Activated CD4-positive, alpha-beta T cell treated with anti-CD3 and anti-CD28 coated beads, Interleukin-10, Interleukin-2, amounts not matched to agents 100 ng/mL and 50 ng/mL, durations not matched to agents 16 hours and 8 hours (primary cell): ENCODE measurements around the gene DYSF.

Experiments used
- DNase-seq: peaks from one replicate; pipeline ENCODE4 v3.0.0-alpha.2; 2020

DYSF gene

GRCh38 chr2:71531522-71532047, 78.2 kb downstream of the DYSF start:
- DNase-seq = peak; percentile 38

- no peak for DNase-seq
Observed at GRCh38 chr2:71532327-71532726, 79.0 kb downstream of the DYSF start.

- DNase-seq = no peak
Observed at GRCh38 chr2:71534201-71534600, 80.8 kb downstream of the DYSF start.

GRCh38 chr2:71534826-71535225, 81.5 kb downstream of the DYSF start:
- no peak for DNase-seq

- no peak for DNase-seq
Observed at GRCh38 chr2:71535526-71535925, 82.2 kb downstream of the DYSF start.

GRCh38 chr2:71536226-71536671, 82.9 kb downstream of the DYSF start:
- no peak for DNase-seq

GRCh38 chr2:71538241-71538640, 84.9 kb downstream of the DYSF start:
- no peak for DNase-seq

- no peak for DNase-seq
Observed at GRCh38 chr2:71538656-71539265, 85.4 kb downstream of the DYSF start.

- no peak for DNase-seq
Observed at GRCh38 chr2:71540818-71541217, 87.5 kb downstream of the DYSF start.

- no peak for DNase-seq
Observed at GRCh38 chr2:71544919-71545571, 91.7 kb downstream of the DYSF start.

GRCh38 chr2:71545572-71546274, 92.4 kb downstream of the DYSF start:
- peak; percentile 48 for DNase-seq

- no peak for DNase-seq
Observed at GRCh38 chr2:71546275-71546638, 92.9 kb downstream of the DYSF start.

- no peak for DNase-seq
Observed at GRCh38 chr2:71546777-71547281, 93.5 kb downstream of the DYSF start.

- DNase-seq = no peak
Observed at GRCh38 chr2:71547616-71548285, 94.4 kb downstream of the DYSF start.

- peak; percentile 68 for DNase-seq
Observed at GRCh38 chr2:71548646-71549425, 95.5 kb downstream of the DYSF start.

GRCh38 chr2:71550801-71551630, 97.7 kb downstream of the DYSF start:
- DNase-seq = no peak

- no peak for DNase-seq
Observed at GRCh38 chr2:71551631-71551915, 98.2 kb downstream of the DYSF start.

GRCh38 chr2:71552356-71552755, 99.0 kb downstream of the DYSF start:
- no peak for DNase-seq

GRCh38 chr2:71552861-71553301, 99.5 kb downstream of the DYSF start:
- no peak for DNase-seq

- DNase-seq = no peak
Observed at GRCh38 chr2:71554028-71554705, 100.8 kb downstream of the DYSF start.

- DNase-seq = no peak
Observed at GRCh38 chr2:71554706-71555056, 101.3 kb downstream of the DYSF start.
